SK-N-SH (cell line): ENCODE measurements around the gene GSG1L2. TPM values are rescaled to one million over a fixed set of nuclear protein-coding genes. Genes with fewer than 3 reads are reported as not detected.

Experiments
- CTCF ChIA-PET: fragments of 300-600, 350-600 bp; formaldehyde crosslinking; extraction: SDS; loops from one replicate; lab custom pipeline; 2021; lab: Yijun Ruan, JAX
- POLR2A ChIA-PET: fragments of 350-600 bp; sonication (Branson Sonifier 250); formaldehyde crosslinking; extraction: SDS; loops from one replicate; lab custom pipeline; 2020; ENCODE audit warnings: antibody characterized with exemption, inconsistent platforms; lab: Yijun Ruan, JAX
- DNase-seq: peaks from one replicate; pipeline ENCODE4 v3.0.0; 2012
- H2AFZ ChIP-seq: fragments of 200-600 bp; sonication (generic); 2 replicates; pipeline ENCODE4 v1.8.1; 2016; ENCODE audit warnings: antibody characterized with exemption, mild to moderate bottlenecking, low read depth
- H3F3A ChIP-seq: fragments of 200-600 bp; sonication (generic); replicated peaks from 2 replicates; pipeline ENCODE3; 2016; ENCODE audit warnings: antibody characterized with exemption, mild to moderate bottlenecking; ENCODE audit not compliant: insufficient read depth
- H3K27ac ChIP-seq, 2 experiments: fragments of 200-500 bp in 1 of 2; fragments of 200-600 bp in 1 of 2; sonication (Bioruptor generic) in 1 of 2; sonication (generic), shearing (Covaris generic) in 1 of 2; 2 replicates each; pipeline versions ENCODE4 v1.5.1 to v1.6.1; 2014 to 2016; ENCODE audit warnings: low read depth in 2 of 2, inconsistent platforms in 1 of 2, low read length in 1 of 2, mild to moderate bottlenecking in 1 of 2, mixed read lengths in 1 of 2
- H3K27me3 ChIP-seq: fragments of 200-600 bp; sonication (generic), shearing (Covaris generic); 2 replicates; pipeline ENCODE4 v1.6.1; 2016; ENCODE audit warnings: mixed run types; ENCODE audit not compliant: insufficient read depth
- H3K36me3 ChIP-seq, 2 experiments: fragments of 200-500 bp in 1 of 2; fragments of 200-600 bp in 1 of 2; sonication (Bioruptor generic) in 1 of 2; sonication (generic) in 1 of 2; replicated peaks in 1 of 2; 2 replicates each; pipeline versions ENCODE3 to v1.5.1; 2014 to 2016; ENCODE audit warnings: low read length in 1 of 2, mild to moderate bottlenecking in 1 of 2; ENCODE audit not compliant: insufficient read depth in 2 of 2, control insufficient read depth in 1 of 2
- H3K4me1 ChIP-seq, 2 experiments: fragments of 200-500 bp in 1 of 2; fragments of 200-600 bp in 1 of 2; sonication (Bioruptor generic) in 1 of 2; sonication (generic), shearing (Covaris generic) in 1 of 2; 2 replicates each; pipeline versions ENCODE4 v1.5.1 to v1.6.1; 2014 to 2016; ENCODE audit warnings: low read depth in 1 of 2, low read length in 1 of 2, mixed run types in 1 of 2; ENCODE audit not compliant: insufficient read depth in 2 of 2, control insufficient read depth in 1 of 2
- H3K4me2 ChIP-seq: fragments of 200-600 bp; sonication (generic), shearing (Covaris generic); 2 replicates; pipeline ENCODE4 v1.6.1; 2017; ENCODE audit warnings: mixed run types
- H3K4me3 ChIP-seq, 2 experiments: fragments of 200-500 bp in 1 of 2; fragments of 200-600 bp in 1 of 2; sonication (Bioruptor generic) in 1 of 2; sonication (generic), shearing (Covaris generic) in 1 of 2; 2 replicates each; pipeline versions ENCODE4 v1.5.1 to v1.8.1; 2014 to 2016; ENCODE audit warnings: low read depth in 2 of 2, inconsistent platforms in 1 of 2, low read length in 1 of 2, mild to moderate bottlenecking in 1 of 2, mixed read lengths in 1 of 2, moderate library complexity in 1 of 2
- H3K79me2 ChIP-seq: fragments of 200-600 bp; sonication (generic); 2 replicates; pipeline ENCODE4 v1.8.1; 2017; ENCODE audit warnings: mild to moderate bottlenecking; ENCODE audit not compliant: insufficient read depth
- H3K9ac ChIP-seq: fragments of 200-600 bp; sonication (generic); 2 replicates; pipeline ENCODE4 v1.6.1; 2017; ENCODE audit warnings: mixed run types
- H3K9me2 ChIP-seq: fragments of 200-600 bp; sonication (generic); 2 replicates; pipeline ENCODE4 v1.6.1; 2017; ENCODE audit warnings: mixed run types
- H3K9me3 ChIP-seq: fragments of 200-600 bp; sonication (generic); 2 replicates; pipeline ENCODE4 v1.6.1; 2017; ENCODE audit warnings: mixed run types, mild to moderate bottlenecking, moderate library complexity
- H4K20me1 ChIP-seq: fragments of 200-600 bp; sonication (generic); 2 replicates; pipeline ENCODE4 v1.6.1; 2017; ENCODE audit warnings: mild to moderate bottlenecking, mixed run types; ENCODE audit not compliant: insufficient read depth
- CHD2 ChIP-seq: fragments of 150-350 bp; IDR thresholded peaks from 2 replicates; pipeline ENCODE4 v1.6.1; 2018; ENCODE audit warnings: low read length; ENCODE audit not compliant: partially characterized antibody
- CTCF ChIP-seq: fragments of 200-600 bp; sonication (generic); IDR thresholded peaks from 2 replicates; pipeline ENCODE4 v1.6.1; 2017; ENCODE audit warnings: antibody characterized with exemption, mild to moderate bottlenecking, moderate library complexity
- EP300 ChIP-seq, 2 experiments: IDR thresholded peaks; 2 replicates each; pipeline versions ENCODE4 v1.4.0 to v1.6.1; 2012; ENCODE audit warnings: borderline replicate concordance in 1 of 2, low read depth in 1 of 2, low read length in 1 of 2
- FOSL2 ChIP-seq: IDR thresholded peaks from 2 replicates; pipeline ENCODE4 v1.4.0; 2012; ENCODE audit warnings: low read depth, mild to moderate bottlenecking, moderate library complexity, borderline replicate concordance
- FOXJ3 ChIP-seq: sonication (generic); formaldehyde crosslinking; IDR thresholded peaks from 2 replicates; pipeline ENCODE4 v1.5.1; 2020; ENCODE audit warnings: mild to moderate bottlenecking, missing genetic modification reagents
- FOXM1 ChIP-seq: IDR thresholded peaks from 2 replicates; pipeline ENCODE4 v1.4.0; 2012; ENCODE audit warnings: low read depth, mild to moderate bottlenecking
- JUND ChIP-seq: IDR thresholded peaks from 2 replicates; pipeline ENCODE4 v1.4.0; 2012
- MAX ChIP-seq: IDR thresholded peaks from 2 replicates; pipeline ENCODE4 v1.4.0; 2012; ENCODE audit warnings: low read depth
- MXI1 ChIP-seq: IDR thresholded peaks from 2 replicates; pipeline ENCODE4 v1.6.1; 2012; ENCODE audit warnings: mild to moderate bottlenecking, low read depth, low read length, improper control_type of control experiment
- NFIC ChIP-seq: IDR thresholded peaks from 2 replicates; pipeline ENCODE4 v1.4.0; 2012; ENCODE audit warnings: borderline replicate concordance
- PBX3 ChIP-seq: IDR thresholded peaks from 2 replicates; pipeline ENCODE4; 2012
- RFX5 ChIP-seq: IDR thresholded peaks from 2 replicates; pipeline ENCODE4 v1.6.1; 2012; ENCODE audit warnings: mild to moderate bottlenecking, improper control_type of control experiment, low read length
- RXRA ChIP-seq: IDR thresholded peaks from 2 replicates; pipeline ENCODE4 v1.4.0; 2012; ENCODE audit warnings: low read depth, mild to moderate bottlenecking, borderline replicate concordance
- SIN3A ChIP-seq: IDR thresholded peaks from 2 replicates; pipeline ENCODE4 v1.6.1; 2012; ENCODE audit warnings: low read depth, mild to moderate bottlenecking, low read length, moderate library complexity, borderline replicate concordance
- SMC3 ChIP-seq: IDR thresholded peaks from 2 replicates; pipeline ENCODE4 v1.6.1; 2012; ENCODE audit warnings: low read depth, low read length, improper control_type of control experiment
- TAF1 ChIP-seq: IDR thresholded peaks from 2 replicates; pipeline ENCODE4 v1.6.1; 2012; ENCODE audit warnings: low read depth, mild to moderate bottlenecking, low read length, moderate library complexity, borderline replicate concordance
- TEAD4 ChIP-seq: IDR thresholded peaks from 2 replicates; pipeline ENCODE4 v1.4.0; 2012; ENCODE audit warnings: mild to moderate bottlenecking, borderline replicate concordance; ENCODE audit not compliant: insufficient read depth
- USF1 ChIP-seq: IDR thresholded peaks from 2 replicates; pipeline ENCODE4 v1.4.0; 2012; ENCODE audit warnings: low read depth, borderline replicate concordance
- YY1 ChIP-seq: IDR thresholded peaks from 2 replicates; pipeline ENCODE4 v1.4.0; 2012; ENCODE audit warnings: low read depth, mild to moderate bottlenecking
- WGBS: methylation state at CpG from one replicate; pipeline ENCODE4 v1.1.6; 2017; ENCODE audit warnings: low lambda C conversion rate; 5-methylcytosine and 5-hydroxymethylcytosine counted together
- polyA plus RNA-seq, 3 experiments: library from polyadenylated mRNA; depleted of rRNA; stranded (reverse); fragments of >200 nt; gene quantifications; 2 replicates each; pipeline ENCODE4 v1.2.3, GENCODE V29; 2012

Gene GSG1L2
- polyA plus RNA-seq, 1 of the 3 experiments (the other 2 are of a cell fraction): not detected

GRCh38 chr17:9790889-9791876 is 30.7 kb downstream of the GSG1L2 start, which contains the start of gene DHRS7C:
Gene DHRS7C, minus strand, starts transcription at chr17:9791592. Its CDS starts 308 bp downstream, at chr17:9791284.
- no peak for TF ChIP-seq YY1
- no peak for TF ChIP-seq FOXJ3
- TF ChIP-seq SMC3: no peak
- TF ChIP-seq EP300 (IDR thresholded peaks at IDR 0.05; ENCODE audit: borderline replicate concordance in 1 of 2, low read depth in 1 of 2, low read length in 1 of 2): no peak
- TF ChIP-seq CTCF: no peak
- TF ChIP-seq PBX3: no peak
- no peak for TF ChIP-seq NFIC
- no peak for TF ChIP-seq CHD2
- TF ChIP-seq MAX: no peak
- no peak for TF ChIP-seq JUND
- TF ChIP-seq TAF1: no peak
- TF ChIP-seq FOXM1: no peak
- TF ChIP-seq RXRA: no peak
- no peak for TF ChIP-seq RFX5
- no peak for TF ChIP-seq TEAD4
- no peak for TF ChIP-seq FOSL2
- TF ChIP-seq SIN3A: no peak
- no peak for TF ChIP-seq USF1
- no peak for TF ChIP-seq MXI1
- ChIA-PET CTCF (interaction anchor here (1.4 kb wide), 1 partner anchor 23 kb away, joined by 4 read pairs; no protein-coding TSS in a partner anchor), POLR2A (no interaction called here)
- Histone ChIP-seq H3K4me2 (no peak within 1 kb of the TSS), H3K9me2 (no peaks in the 10 kb centered on the region), H3K4me1 (no peaks in the 10 kb centered on the region), H2AFZ (no peak within 1 kb of the TSS), H3K79me2 (no peaks in the 10 kb centered on the region), H3K4me3 (no peak within 1 kb of the TSS), H3K36me3 (no peaks in the 10 kb centered on the region), H3K27ac (no peak within 1 kb of the TSS), H3K27me3 (peaks cover 24% of the 10 kb centered on the region; the same call in 1 of the 2 replicates), H4K20me1 (no peaks in the 10 kb centered on the region), H3K9ac (no peak within 1 kb of the TSS), H3F3A (no peaks in the 10 kb centered on the region), H3K9me3 (no peaks in the 10 kb centered on the region)
- no peak for DNase-seq
- WGBS: 22% methylated on average over 15 of the region's 15 CpGs
